CD4-positive, alpha-beta T cell treated with Interleukin-6 at 100 ng/mL for 8 hours (primary cell): ENCODE results near the gene KATNB1.

Experiments
- DNase-seq: peaks from one replicate; pipeline ENCODE4 v3.0.0-alpha.2; 2020; ENCODE audit warnings: mixed read lengths, low spot score

KATNB1 gene

DNA sequence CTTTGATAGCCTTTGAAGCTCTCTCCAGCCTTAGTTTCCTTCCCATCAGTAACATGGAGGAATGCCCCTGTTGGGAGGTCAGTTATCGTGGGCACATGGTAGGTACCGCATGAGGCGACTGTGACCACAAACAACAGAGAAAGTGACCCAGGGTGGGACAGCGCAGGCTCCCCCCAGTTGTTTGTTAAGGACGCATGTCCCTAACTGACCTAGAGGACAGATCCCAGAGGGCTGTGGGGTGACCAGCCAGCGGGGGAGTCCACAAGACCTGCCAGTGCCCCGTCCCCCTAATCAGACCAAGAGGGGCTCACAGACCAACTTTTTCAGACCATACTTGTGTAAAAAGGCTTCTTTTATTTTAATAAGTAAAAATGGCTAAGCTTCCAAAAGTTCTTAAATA lies 22.3 kb downstream of the KATNB1 start:
- no peak for DNase-seq

DNA sequence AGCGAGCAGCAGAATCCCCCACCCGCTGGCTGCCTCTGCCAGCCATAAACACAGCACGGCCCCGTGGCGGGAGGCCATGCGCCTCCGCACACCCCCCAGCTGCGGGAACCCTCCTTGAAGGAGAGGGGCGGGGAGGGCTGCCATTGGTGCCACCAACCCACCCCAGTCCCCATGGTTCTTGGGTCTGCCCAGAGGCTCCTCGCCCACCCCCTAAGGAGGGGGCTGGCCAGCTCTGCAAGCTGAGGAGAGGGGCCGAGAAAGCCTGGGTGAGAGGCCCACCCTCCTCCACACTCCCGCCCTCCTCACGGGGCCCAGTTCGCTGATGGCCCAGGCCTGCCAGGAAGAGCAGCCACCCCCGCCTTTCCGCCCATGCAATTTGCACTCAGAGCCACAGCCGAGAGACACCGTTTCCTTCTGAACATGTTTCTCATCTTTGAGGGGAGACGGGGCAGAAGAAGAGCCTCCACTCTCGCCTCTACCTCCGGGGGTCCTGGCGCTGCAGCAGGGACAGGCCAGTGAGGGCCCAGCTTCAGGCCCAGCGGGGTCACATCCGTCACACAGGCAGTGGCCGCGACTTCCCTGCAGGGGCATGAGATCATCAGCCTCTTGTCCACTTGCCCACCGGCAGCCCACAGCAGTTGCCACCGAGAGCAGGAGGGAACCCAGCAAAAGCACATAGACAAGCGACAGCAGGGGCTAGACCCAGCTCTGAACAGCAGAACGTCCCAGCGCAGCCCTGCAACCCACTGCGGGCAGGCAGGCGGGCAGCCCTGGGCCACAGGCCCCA lies 23.0 kb downstream of the KATNB1 start:
- no peak for DNase-seq

DNA sequence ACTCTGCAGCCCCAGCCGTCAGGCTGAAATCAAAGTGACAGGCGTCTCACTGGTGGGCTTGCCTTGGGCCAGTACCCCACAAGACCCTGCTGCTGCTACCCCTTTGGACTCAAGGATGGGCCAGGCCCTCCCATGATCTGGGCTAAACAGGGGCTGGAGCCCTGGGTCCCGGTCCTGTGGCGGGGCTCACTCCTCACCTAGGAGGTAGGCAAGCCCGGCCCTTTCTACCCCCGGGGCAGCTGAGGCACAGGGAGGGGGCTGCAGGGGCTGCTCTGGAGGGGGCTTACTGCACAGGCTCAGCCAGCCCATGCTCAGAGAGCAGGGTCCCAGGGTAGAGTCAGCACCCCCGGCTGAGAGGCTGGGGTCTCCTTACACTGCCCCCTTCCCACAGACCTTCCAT lies 23.6 kb downstream of the KATNB1 start:
- no peak for DNase-seq

DNA sequence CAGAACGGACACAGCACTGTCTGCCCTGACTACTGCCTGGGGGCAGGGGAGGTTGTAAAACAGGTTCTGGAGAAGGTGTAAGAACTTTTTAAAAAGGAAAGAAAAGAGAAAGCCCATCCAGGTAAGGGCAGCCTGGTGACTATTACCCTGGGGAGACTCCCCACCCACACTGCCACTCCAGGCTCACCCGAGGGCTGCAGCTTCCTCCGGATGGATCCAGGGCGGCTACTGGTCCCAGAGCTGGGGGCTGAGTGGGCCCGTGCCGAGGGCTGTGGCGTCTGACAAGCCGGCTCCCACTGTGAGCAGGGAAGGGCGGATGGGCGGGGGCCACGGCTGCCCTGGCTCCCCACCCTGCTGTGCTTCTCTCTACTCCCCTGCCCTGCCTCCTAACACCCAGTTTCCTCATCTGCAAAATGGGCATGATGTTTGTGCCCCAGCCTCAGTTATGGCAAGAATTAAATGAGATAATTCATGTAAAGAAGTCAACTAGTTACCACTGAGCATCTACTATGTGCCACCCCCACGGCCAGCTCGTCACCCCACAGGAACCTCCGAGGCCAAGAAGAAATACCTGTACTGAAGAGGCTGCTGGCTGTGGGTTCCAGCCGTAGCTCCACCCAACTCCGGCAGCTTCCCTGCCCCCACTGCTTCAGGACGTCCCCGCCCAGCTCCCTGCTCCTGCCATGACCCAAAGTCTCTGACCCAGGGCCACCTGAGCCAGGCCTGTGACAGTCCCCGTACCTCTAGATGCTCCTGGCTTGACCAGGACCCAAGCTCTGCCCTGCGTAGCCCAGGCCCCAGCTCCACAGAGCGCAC lies 24.2 kb downstream of the KATNB1 start:
- DNase-seq, result no peak

DNA sequence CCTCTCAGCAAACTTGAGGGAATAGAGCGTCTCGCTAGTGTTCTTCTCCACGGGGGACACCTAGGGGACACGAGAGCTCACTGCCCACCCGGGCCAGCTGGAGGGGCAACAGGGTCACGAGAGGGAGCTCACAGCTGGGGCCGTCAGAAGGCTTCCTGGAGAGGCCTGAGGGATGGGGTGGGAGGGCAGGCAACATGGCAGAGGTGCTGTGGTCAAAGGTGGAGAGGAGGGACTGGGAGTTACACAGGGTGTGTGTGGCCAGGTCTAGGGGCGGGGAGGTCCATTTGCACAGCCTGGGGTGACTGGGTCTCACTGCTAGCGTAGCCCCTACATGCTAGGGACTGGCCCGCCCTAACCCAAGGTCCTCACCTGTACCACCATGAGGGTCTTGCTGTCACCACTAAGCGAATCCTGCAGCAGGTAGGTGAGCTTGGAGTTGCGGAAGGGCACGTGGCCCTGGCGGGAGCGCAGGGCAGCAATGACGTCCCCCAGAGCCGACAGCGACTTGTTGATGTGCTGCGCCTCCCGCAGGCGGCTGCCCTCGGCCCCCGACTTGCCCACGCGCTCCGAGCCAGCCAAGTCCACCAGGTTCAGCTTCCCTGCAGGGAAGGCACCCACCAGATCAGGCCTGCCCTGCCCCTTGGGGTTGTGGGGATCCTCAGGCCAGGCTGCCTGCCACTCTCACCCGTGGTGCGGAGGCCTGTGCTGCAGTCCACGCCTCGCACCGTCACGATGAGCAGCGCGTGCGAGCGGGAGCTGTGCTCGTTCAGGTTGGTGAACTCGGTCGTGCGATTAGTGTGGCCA lies 25.0 kb downstream of the KATNB1 start:
- no peak for DNase-seq

DNA sequence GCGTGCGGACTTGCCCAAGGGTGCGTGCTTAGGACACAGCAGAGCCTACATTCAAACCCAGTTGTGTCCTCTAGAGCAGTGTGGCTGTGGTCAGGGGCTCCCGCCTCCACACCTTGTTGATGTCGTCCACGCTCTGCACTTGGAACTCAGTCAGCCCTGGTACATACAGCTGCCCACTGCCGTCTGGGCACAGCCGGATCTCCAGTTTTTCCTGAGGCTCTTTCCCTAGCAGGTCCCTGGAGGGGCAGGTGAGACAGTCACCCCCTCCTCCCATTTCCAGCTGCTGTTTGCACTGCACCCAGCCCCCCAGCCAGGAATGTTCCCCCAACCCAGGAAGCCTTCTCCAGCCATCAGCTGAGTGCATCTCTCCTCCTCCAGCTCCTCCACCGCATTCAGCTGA lies 25.7 kb downstream of the KATNB1 start:
- no peak for DNase-seq

DNA sequence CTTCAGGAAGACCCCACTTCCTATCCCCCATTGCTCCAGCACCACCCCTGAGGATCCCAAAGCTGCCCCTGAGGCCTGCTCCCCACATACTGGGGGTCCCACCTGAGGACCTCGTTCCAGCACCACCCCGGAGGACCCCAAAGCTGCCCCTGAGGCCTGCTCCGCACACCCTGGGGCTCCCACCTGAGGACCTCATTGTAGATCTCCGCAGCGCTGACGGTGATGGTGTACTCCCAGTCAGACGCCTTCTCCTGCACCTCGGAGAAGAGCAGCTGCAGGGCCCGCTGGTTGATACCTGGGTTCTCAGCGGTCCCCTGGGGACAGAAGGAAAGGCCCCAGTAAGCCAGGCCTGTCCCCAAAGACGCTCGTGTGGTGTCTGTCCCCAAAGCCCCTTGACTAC lies 26.4 kb downstream of the KATNB1 start:
- DNase-seq, result no peak

DNA sequence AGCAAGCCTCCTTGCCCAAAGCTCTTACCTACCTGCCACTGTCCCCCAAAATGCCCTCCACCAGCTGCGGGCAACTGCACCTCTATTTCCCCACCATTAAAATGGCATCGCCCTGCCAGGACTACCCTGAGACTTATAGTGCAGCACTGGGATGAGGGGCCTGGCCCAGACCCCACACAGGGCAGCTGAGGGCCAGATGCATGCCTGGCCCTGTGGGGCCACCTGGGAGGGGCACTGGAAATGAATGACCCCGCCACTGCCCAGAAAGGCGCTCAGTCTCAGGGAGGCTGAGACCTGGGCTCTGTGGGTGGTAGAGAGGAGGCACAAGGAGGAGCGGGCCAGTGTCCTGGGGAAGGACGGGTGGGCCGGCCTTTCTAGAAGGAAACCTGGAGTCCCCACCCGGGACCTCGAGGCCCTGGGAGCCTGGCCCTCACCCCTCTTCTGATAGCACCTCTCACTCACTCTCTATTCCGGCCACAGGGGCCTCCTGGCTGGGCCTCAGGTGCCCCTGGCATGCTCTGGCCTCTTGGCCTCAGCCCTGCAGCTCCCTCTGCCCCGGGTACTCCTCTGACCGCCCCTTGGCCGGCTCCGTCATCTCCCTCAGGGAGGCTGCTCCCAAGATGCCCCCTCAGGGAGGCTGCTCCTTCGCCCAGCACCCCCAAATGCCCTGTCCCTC lies 26.9 kb downstream of the KATNB1 start:
- no peak for DNase-seq

DNA sequence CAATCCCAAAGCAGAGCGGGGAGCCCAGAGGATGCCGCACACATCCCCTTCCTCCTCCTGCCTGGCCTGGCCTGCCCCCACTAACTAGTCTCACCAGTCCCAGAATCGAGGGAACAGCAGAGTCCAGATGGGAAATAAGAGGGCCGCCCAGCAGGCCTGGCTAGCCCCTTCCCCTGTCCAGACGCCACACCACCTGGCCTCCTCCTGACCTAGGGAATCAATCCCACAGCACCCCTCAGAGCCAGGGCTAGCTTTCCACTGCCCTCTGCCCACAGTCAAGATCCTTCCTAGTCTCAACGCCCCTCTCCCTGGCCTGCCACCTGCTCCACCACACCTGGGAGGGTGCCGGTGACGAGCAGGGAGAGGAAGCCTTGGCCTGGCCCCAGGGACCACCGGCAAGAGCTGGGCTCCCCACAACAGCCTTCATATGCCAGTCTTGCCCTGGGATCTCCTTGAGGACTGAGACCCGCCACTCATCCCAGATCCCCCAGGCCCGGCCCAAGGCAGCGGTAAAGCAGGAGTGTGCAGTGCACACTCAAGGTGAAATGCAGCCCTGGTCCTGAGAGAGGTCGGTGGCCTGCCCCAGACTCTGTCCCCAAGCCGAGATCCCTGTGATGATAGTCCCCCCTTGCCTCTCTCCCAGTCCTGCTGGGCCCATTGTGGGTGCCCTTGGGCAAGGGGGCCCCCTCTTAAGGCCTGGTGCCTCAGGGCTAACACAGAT lies 27.9 kb downstream of the KATNB1 start:
- no peak for DNase-seq

DNA sequence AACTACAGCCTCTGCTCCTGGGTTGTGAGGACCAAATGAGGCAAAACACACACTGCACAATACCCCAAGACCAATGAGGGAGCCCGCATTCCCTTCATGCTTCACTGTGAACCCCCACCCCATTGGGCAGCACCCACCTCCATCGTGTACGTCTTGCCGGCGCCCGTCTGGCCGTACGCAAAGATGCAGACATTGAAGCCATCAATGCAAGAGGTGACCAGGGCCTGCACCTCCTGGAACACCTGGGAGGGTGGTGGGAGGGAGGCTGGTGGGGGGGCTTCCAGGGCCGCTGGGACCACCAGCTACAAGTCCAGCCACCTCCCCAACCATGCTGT lies 28.4 kb downstream of the KATNB1 start:
- no peak for DNase-seq

DNA sequence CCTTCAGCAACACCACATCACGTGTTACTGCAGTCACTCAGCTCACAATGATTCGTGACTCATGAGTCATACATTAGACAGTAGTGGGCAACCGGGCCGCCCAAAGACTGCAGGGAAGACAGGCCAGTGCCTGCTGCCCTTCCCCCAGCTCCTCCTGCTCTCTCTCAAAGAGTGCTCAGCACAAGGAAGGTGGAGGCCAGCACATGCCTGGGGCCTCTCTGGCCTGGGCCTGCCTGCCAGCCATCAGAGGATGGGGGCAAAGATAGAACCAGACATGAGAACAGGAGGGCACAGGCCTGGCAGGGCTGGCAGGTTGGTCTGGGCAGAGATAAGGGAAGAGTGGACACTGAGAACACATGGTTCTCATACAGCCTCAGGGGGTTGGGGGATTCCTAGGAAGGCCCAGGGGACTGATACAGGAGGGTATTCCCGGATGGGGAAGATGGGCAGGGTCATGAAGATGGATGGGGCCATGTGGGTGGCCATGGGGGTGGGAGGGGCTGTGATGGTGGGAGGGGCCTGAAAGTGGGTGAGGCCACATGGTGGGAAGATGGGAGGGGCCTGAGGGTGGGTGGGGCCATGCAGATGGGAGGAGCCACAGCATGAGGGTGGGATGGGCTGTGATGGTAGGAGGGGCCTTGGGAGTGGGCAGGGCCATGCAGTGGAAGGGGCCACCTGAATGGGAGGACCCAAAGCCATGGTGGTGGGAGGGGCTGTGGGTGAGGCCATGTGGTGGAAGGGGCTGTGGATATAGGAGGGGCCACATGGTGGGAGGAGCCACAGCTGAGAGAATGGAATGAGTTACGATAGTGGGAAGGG lies 29.0 kb downstream of the KATNB1 start:
- DNase-seq, result no peak

DNA sequence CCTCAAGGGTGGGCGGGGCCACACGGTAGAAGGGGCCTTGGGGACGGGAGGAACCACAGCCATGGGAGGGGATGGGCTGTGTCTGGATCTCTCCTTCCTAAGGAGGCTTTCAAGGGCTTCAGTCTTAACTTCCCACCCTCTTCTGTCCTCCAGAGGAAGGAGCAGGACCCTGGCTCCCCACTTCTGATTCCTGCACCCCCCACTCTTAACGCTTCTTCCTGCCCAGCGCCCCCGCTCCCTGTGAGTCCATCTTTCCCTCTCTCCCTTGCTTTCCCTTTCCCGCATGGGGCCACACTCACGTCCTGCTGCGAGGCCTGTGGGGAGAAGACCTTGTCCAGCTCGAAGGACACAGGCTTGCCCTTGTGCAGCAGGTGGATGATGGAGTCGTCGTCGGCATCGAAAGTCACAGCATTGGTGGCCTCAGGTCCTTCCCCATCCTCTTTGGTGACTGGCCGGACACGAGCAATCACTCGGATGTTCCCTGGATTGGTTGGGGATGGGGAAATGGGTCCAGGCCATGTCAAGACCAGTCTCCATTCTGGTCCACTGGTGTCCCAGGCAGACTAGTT lies 29.7 kb downstream of the KATNB1 start:
- DNase-seq, result no peak

DNA sequence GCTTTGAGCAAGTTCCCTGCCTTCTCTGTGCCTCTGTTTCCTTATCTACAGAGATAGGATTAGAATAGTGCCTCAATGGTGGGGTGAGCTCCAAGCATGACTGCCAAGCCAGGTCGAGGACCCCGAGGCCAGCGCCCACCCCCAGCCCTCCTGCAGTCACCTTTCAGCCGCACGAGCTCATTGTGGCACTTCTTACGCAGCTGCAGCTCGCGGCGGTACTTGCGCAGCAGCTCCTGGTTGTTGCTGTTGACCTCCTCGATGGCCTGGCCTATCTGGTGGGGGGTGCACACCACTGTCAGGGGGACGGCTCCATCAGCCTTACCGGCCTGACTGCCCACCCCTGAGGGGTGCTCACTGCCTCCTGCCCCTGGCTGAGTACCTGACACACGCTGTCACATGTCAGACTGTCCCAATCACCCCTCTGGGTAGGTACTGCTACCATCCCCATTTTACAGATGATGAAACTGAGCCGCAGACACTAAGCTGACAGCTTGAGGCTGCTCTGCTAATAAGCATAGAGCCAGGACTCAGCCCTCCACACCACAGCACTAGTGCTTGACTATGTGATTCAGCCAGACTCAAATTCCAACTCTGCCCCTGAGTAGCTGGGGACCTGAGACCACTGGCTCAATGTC lies 31.3 kb downstream of the KATNB1 start:
- no peak for DNase-seq

DNA sequence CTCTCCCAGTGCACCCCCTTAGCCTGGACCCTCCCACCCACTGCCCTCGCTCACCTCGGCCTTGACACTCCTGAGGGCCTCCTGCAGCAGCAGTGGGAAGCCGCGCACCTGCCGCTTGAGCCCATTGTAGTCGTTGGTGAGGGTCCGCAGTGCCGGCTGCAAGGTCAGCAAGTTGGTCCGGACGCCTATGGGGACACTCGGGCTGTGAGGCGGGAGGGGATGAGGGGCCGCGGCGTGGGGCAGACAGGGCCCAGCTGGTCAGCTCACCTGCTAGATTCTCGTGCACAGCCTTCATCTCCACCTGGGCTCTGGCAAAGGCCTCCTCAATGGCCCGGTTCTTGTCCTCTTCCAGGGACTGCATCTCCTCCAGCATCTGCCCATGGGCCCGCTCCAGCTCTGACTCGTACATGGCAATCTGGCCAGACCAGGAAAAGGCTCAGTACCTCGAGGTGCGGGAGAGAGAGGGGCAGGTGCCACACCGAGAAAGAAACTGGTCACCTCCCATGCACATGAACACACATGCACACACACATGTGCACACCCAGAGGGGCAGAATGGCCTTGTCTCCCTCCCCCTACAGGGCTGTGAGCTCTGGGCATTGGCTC lies 34.1 kb downstream of the KATNB1 start:
- DNase-seq, result no peak

DNA sequence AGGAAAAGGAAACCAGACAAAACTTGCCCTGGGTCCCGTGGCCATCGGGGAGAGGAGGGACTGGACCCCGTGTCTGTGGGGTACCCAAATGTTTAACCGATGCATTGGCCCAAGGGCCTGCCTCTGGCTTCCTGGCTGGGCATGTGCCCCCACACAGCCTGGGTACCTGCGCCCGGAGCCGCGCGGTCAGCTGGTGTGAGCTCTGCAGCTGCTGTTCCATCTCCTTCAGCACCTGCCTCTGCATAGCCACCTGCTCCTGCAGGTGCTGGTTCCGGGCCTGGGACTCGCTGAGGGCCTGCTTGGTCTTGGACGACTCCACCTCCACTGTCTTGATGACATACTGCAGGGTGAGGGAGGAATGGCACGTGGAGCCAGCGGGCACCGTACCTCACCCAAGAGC lies 34.8 kb downstream of the KATNB1 start:
- DNase-seq, result no peak

DNA sequence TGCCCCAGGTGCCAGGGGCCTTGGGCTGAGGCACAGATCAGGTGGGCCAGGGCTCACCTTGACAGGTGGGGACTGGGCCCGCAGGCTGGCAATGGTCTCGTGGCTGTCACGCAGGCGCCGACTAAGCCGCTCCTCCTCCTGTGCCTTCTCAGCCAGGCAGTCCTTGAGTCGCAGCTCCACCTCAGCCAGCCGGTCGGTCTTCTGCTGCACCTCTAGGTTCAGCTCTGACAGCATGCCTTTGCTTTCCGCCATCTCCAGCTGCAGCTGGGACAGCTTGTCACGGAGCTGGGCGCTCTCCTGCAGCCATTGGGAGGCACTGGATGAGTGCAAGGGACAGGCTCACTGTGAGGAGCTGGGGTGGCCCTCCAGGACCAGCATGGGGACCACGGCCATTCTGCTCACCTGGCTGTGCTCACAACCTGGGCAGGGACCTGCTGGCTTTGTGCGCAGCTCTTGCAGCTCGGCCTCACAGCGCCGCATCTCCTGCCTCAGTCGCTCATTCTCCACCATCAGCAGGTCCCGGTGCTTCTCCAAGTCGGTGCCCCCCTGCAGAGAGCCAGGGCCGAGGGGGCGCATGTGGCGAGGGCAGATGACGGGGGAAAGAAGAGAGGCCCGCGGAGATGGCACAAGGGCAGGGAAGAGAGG lies 35.7 kb downstream of the KATNB1 start:
- no peak for DNase-seq

DNA sequence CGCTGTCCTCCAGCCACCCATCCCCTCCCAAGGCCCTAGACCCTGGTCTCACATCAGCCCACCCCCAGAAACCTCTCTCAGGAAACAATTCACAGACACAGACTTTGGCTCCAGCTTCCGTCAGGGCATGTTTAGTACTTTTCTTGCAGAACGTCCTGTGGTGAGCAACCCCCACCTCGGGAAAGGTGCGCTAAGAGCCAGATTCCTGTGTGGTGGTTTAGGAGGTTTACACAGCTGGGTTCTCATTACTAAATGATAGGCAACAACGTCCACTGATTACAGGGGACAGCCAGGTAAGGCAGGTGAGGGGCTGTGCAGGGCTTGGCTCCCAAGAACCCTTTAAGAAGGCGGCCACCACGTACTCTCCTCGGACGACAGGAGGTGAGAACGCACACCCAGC lies 37.4 kb downstream of the KATNB1 start:
- DNase-seq, result no peak

DNA sequence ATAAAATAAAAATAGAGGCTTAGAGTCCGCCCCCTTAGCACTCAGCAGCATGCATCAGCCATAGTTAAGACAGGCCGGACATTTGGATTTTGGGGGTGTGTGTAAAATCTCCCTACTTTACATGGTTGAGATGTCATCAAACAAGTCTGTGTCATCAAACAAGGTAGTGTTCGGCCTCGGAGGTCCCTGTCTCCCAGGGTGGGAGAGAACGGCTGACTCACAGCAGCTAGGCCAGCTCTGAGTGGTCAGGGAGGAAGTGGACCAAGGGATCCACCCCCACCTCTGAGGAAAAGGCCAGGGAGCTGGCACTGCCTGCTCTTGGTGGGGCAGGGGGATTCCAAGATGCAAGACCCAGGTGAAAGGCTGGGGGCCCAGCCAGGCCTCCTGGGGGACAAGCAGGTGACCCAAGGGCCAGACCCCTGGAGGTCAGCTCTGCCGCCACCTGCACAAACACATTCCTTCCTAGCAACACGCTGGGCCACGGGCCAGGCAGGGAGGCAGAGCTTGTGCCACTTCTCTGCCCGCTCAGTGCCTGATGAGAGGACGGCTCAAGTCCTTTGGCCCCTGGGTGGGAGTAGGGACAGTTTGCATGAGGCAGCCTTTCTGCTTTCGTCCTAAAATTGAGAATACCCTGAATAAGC lies 38.2 kb downstream of the KATNB1 start:
- DNase-seq, result no peak
